ENCODE measurements around the gene MROH8. TPM values are rescaled to one million over a fixed set of nuclear protein-coding genes. Genes with fewer than 3 reads are reported as not detected.

MROH8 gene
- total RNA-seq, 1 experiment from 2014 or later = 1.8 TPM

GRCh38 chr20:37090407-37090806 is 88.9 kb downstream of the MROH8 start:
- no peaks in the 10 kb centered on the region for H3K4me1 ChIP-seq (ENCODE audit: control insufficient read depth, insufficient read depth, low read length)
- H3K36me3 ChIP-seq (ENCODE audit: control insufficient read depth, insufficient read depth, low read length) = no peaks in the 10 kb centered on the region
- POLR2A ChIA-PET = no interaction called here
- no peak overlapping the region for H3K27ac ChIP-seq (ENCODE audit: low read length)
- in situ Hi-C loops (cut with HindIII; ENCODE audit: low pct_unique_long_range_greater_than_20kb, low sequenced_read_pairs) = no loop called here
- ATAC-seq = no peak
- H3K4me3 ChIP-seq (ENCODE audit: low read depth in 2 of 2, low read length in 2 of 2) = no peak overlapping the region
- CTCF ChIA-PET = no interaction called here
- TF ChIP-seq, protein P1, sequence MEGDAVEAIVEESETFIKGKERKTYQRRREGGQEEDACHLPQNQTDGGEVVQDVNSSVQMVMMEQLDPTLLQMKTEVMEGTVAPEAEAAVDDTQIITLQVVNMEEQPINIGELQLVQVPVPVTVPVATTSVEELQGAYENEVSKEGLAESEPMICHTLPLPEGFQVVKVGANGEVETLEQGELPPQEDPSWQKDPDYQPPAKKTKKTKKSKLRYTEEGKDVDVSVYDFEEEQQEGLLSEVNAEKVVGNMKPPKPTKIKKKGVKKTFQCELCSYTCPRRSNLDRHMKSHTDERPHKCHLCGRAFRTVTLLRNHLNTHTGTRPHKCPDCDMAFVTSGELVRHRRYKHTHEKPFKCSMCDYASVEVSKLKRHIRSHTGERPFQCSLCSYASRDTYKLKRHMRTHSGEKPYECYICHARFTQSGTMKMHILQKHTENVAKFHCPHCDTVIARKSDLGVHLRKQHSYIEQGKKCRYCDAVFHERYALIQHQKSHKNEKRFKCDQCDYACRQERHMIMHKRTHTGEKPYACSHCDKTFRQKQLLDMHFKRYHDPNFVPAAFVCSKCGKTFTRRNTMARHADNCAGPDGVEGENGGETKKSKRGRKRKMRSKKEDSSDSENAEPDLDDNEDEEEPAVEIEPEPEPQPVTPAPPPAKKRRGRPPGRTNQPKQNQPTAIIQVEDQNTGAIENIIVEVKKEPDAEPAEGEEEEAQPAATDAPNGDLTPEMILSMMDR (IDR thresholded peaks at IDR 0.05) = no peak
- TF ChIP-seq TCF7L2 (IDR thresholded peaks at IDR 0.05; ENCODE audit: low read depth, low read length) (no peak), SIN3A (IDR thresholded peaks at IDR 0.05; ENCODE audit: borderline replicate concordance, insufficient read depth, low read depth, low read length) (no peak), POLR2AphosphoS5 (IDR thresholded peaks at IDR 0.05; ENCODE audit: low read depth, low read length) (no peak)
- TF ChIP-seq, protein P2, sequence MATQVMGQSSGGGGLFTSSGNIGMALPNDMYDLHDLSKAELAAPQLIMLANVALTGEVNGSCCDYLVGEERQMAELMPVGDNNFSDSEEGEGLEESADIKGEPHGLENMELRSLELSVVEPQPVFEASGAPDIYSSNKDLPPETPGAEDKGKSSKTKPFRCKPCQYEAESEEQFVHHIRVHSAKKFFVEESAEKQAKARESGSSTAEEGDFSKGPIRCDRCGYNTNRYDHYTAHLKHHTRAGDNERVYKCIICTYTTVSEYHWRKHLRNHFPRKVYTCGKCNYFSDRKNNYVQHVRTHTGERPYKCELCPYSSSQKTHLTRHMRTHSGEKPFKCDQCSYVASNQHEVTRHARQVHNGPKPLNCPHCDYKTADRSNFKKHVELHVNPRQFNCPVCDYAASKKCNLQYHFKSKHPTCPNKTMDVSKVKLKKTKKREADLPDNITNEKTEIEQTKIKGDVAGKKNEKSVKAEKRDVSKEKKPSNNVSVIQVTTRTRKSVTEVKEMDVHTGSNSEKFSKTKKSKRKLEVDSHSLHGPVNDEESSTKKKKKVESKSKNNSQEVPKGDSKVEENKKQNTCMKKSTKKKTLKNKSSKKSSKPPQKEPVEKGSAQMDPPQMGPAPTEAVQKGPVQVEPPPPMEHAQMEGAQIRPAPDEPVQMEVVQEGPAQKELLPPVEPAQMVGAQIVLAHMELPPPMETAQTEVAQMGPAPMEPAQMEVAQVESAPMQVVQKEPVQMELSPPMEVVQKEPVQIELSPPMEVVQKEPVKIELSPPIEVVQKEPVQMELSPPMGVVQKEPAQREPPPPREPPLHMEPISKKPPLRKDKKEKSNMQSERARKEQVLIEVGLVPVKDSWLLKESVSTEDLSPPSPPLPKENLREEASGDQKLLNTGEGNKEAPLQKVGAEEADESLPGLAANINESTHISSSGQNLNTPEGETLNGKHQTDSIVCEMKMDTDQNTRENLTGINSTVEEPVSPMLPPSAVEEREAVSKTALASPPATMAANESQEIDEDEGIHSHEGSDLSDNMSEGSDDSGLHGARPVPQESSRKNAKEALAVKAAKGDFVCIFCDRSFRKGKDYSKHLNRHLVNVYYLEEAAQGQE (IDR thresholded peaks at IDR 0.05; ENCODE audit: insufficient read depth in 1 of 2, low read depth in 2 of 2, low read length in 1 of 2) = no peak
- H3K9me3 ChIP-seq (ENCODE audit: control insufficient read depth, insufficient read depth, low read depth, low read length) = no peaks in the 10 kb centered on the region
- no TSS peak for BruUV-seq (replicated peaks)
- no peak for DNase-seq (ENCODE audit: low read depth, low spot score)
- intact Hi-C loops (cut with micrococcal nuclease; ENCODE audit: unreplicated experiment) = no loop called here
- H3K27me3 ChIP-seq (ENCODE audit: control insufficient read depth, insufficient read depth, low read length) = no peaks in the 10 kb centered on the region

GRCh38 chr20:37081717-37082289 is 97.5 kb downstream of the MROH8 start:
- BruUV-seq (replicated peaks) = no TSS peak
- DNase-seq (ENCODE audit: low read depth, low spot score) = no peak
- H3K27me3 ChIP-seq (ENCODE audit: control insufficient read depth, insufficient read depth, low read length) = no peaks in the 10 kb centered on the region
- no peak for ATAC-seq
- CTCF ChIA-PET = no interaction called here
- no peak overlapping the region for H3K4me3 ChIP-seq (ENCODE audit: low read depth in 2 of 2, low read length in 2 of 2)
- no peak overlapping the region for H3K27ac ChIP-seq (ENCODE audit: low read length)
- in situ Hi-C loops (cut with HindIII; ENCODE audit: low pct_unique_long_range_greater_than_20kb, low sequenced_read_pairs) (no loop called here), intact Hi-C loops (cut with micrococcal nuclease; ENCODE audit: unreplicated experiment) (no loop called here)
- POLR2A ChIA-PET = no interaction called here
- TF ChIP-seq SIN3A (IDR thresholded peaks at IDR 0.05; ENCODE audit: borderline replicate concordance, insufficient read depth, low read depth, low read length) = no peak
- no peak for TF ChIP-seq POLR2AphosphoS5 (IDR thresholded peaks at IDR 0.05; ENCODE audit: low read depth, low read length)
- no peak for TF ChIP-seq TCF7L2 (IDR thresholded peaks at IDR 0.05; ENCODE audit: low read depth, low read length)
- TF ChIP-seq, protein P2 (IDR thresholded peaks at IDR 0.05; ENCODE audit: insufficient read depth in 1 of 2, low read depth in 2 of 2, low read length in 1 of 2) = no peak
- TF ChIP-seq, protein P1 (IDR thresholded peaks at IDR 0.05) = no peak; the same call in 1 of the 2 replicates
- H3K36me3 ChIP-seq (ENCODE audit: control insufficient read depth, insufficient read depth, low read length) = no peaks in the 10 kb centered on the region
- no peaks in the 10 kb centered on the region for H3K9me3 ChIP-seq (ENCODE audit: control insufficient read depth, insufficient read depth, low read depth, low read length)
- no peaks in the 10 kb centered on the region for H3K4me1 ChIP-seq (ENCODE audit: control insufficient read depth, insufficient read depth, low read length)

Measured in Panc1 (cell line).